Body of pancreas (tissue), 4 donors: ENCODE measurements around the gene NSF. TPM values are rescaled to one million over a fixed set of nuclear protein-coding genes. Genes with fewer than 3 reads are reported as not detected.

ENCODE experiments used
- ATAC-seq: fragments of 150-250 bp; one replicate; pipeline ENCODE4 v1.9.1; 2016
- DNase-seq, 4 donors: peaks; one replicate each; pipeline ENCODE4 v3.0.0-alpha.2; 2019
- H3K27ac ChIP-seq, 4 donors: fragments of 200-600 bp; sonication (generic); 1 replicate in 3 of 4; 2 replicates in 1 of 4; pipeline versions ENCODE4 v1.5.1 to v1.6.1; 2016 to 2019; ENCODE audit warnings: mild to moderate bottlenecking in 1 of 4, mixed read lengths in 1 of 4, moderate library complexity in 1 of 4
- H3K27me3 ChIP-seq, 2 donors: fragments of 200-600 bp; sonication (generic); one replicate each; pipeline ENCODE4 v1.6.0; 2016; ENCODE audit warnings: mild to moderate bottlenecking in 1 of 2
- H3K36me3 ChIP-seq, 2 donors: fragments of 200-600 bp; sonication (generic); replicated peaks in 1 of 2; 2 replicates each; pipeline ENCODE4 v1.5.1; 2016; ENCODE audit warnings: low read depth in 2 of 2; ENCODE audit not compliant: insufficient read depth in 1 of 2
- H3K4me1 ChIP-seq: fragments of 200-600 bp; sonication (generic); one replicate; pipeline ENCODE4 v1.6.0; 2016
- H3K4me3 ChIP-seq, 2 donors: fragments of 200-600 bp; sonication (generic); 1 replicate in 1 of 2; 2 replicates in 1 of 2; pipeline ENCODE4 v1.5.1; 2016 to 2019
- H3K9me3 ChIP-seq, 3 donors: fragments of 200-600 bp; sonication (generic); 1 replicate in 2 of 3; 2 replicates in 1 of 3; pipeline ENCODE4 v1.5.1; 2016
- POLR2A ChIP-seq, 3 donors: fragments of 450-650 bp; IDR thresholded peaks; one replicate each; pipeline ENCODE4 v1.6.1; 2016; ENCODE audit warnings: antibody characterized with exemption in 3 of 3, mild to moderate bottlenecking in 2 of 3
- WGBS, 2 donors: methylation state at CpG; one replicate each; pipeline ENCODE4 v1.1.5; 2017; 5-methylcytosine and 5-hydroxymethylcytosine counted together
- intact Hi-C: fragments of 100-400 bp; cut with DNase I; formaldehyde crosslinking; loops from one replicate; pipeline ENCODE4 v1.15.1; 2023
- total RNA-seq, 2 donors: library from RNA; depleted of rRNA; stranded (reverse); fragments of >200 nt; gene quantifications; one replicate each; pipeline ENCODE4 v1.1.0, GENCODE V29; 2016
- TF ChIP-seq, protein P1 (sequence below), 7 experiments: fragments of 450-650 bp in 4 of 7; fragments of 200-600 bp in 3 of 7; sonication (generic) in 3 of 7; IDR thresholded peaks; one replicate each; pipeline ENCODE4 v1.5.1; 2016 to 2019; ENCODE audit warnings: antibody characterized with exemption in 7 of 7

Gene NSF
- total RNA-seq, 2 donors from 2014 or later = 9.9 to 32.9 TPM

DNA sequence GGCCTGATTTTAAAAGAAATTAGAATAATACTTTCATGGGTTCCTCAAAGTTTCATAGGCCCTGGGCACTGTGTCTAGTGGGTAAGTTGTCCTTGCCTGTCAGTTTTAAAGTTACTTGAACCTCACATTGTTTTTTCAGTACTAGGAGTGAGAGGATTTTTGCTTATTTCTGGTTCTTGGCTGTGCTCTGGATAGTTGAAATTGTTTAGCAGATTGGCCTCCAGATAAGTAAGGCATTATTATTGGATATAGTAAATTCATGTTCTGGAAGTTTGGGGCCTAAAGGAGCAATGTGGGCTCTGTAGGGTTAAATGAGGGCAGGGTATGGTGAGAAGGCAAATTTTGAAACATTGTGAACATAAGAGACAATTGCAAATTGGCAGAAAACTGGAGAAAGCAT, 149.5 kb downstream of the NSF start:
- DNase-seq (no peak), ATAC-seq (no peak)
- Histone ChIP-seq H3K9me3 (no peaks in the 10 kb centered on the region), H3K36me3 (no peaks in the 10 kb centered on the region), H3K4me3 (no peak overlapping the region), H3K4me1 (peaks cover 6% of the 10 kb centered on the region), H3K27me3 (no peaks in the 10 kb centered on the region), H3K27ac (no peak overlapping the region)
- intact Hi-C loops = no loop called here
- TF ChIP-seq, protein P1, sequence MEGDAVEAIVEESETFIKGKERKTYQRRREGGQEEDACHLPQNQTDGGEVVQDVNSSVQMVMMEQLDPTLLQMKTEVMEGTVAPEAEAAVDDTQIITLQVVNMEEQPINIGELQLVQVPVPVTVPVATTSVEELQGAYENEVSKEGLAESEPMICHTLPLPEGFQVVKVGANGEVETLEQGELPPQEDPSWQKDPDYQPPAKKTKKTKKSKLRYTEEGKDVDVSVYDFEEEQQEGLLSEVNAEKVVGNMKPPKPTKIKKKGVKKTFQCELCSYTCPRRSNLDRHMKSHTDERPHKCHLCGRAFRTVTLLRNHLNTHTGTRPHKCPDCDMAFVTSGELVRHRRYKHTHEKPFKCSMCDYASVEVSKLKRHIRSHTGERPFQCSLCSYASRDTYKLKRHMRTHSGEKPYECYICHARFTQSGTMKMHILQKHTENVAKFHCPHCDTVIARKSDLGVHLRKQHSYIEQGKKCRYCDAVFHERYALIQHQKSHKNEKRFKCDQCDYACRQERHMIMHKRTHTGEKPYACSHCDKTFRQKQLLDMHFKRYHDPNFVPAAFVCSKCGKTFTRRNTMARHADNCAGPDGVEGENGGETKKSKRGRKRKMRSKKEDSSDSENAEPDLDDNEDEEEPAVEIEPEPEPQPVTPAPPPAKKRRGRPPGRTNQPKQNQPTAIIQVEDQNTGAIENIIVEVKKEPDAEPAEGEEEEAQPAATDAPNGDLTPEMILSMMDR (IDR thresholded peaks at IDR 0.05) = no peak
- no peak for TF ChIP-seq POLR2A (IDR thresholded peaks at IDR 0.05)

DNA sequence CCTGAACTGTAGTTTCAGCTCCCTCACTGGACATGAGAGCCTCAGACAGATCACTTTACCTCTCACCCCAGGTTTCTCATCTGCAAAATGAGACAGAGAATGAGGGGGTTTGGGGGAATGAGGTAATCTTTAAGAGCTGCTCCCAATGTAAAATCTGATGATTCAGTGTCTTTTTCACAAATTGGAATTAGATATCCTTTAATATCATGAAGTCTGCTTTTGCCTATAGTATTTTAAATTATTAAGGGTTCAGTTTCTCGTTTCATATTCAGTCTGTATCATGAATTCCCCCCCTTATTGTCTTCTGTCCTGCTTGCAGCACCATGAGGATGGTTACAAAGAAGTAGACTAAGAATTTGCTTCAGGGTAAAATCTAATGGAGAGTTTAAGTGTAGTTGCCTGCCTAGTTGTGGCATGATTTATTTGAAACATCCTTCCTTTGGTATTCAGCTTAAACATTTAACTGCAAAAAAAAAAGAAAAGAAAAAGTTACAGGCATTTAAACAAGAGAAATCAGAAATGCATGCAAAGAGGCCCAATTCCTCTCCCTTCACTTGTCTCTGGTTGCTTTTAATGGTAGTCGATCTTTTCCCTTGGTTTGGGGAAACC, 150.8 kb downstream of the NSF start:
- H3K4me1 ChIP-seq = peaks cover under 1% of the 10 kb centered on the region
- H3K27ac ChIP-seq = no peak overlapping the region
- no peaks in the 10 kb centered on the region for H3K9me3 ChIP-seq
- intact Hi-C loops = no loop called here
- H3K36me3 ChIP-seq = no peaks in the 10 kb centered on the region
- DNase-seq (no peak), ATAC-seq (no peak)
- H3K27me3 ChIP-seq = no peaks in the 10 kb centered on the region
- H3K4me3 ChIP-seq = no peak overlapping the region
- TF ChIP-seq, protein P1 (IDR thresholded peaks at IDR 0.05) = no peak
- TF ChIP-seq POLR2A (IDR thresholded peaks at IDR 0.05) = no peak
- WGBS, 2 donors = 76 to 89% methylated on average over 2 of the region's 2 CpGs

DNA sequence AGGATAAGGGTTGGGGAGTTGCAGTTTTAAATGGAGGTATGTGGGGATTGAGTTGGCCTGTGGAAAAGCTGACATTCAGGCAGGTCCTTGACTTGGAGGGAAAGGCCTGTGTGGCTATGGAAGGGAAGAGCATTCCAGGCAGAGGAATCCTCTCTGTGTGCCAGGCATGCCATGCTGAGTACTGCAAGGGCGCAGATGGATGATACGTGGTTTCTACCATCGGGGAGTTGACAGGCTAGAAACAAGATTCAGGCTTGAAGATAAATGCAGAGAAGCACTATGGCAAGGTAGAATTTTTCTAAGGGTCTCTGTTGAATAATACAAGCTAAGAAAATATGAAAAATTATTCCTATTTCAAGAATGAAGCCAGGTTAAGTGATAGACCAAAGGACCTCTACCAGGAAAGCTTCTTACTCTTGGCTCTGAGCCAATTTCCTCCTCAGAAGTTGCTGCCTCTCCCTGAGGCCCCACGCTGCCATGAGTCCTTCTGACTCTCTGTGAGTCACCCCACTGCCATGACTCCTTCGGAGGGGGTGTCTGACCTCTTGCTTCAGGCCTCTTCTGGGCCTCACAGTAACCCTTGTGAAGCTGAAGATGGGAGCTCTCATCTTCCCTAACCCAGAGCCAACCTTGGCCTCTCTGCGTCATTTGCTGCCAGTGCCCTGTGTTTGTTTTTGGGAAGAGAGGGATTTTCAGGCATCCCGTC, 152.2 kb downstream of the NSF start:
- H3K27ac ChIP-seq = no peak overlapping the region

DNA sequence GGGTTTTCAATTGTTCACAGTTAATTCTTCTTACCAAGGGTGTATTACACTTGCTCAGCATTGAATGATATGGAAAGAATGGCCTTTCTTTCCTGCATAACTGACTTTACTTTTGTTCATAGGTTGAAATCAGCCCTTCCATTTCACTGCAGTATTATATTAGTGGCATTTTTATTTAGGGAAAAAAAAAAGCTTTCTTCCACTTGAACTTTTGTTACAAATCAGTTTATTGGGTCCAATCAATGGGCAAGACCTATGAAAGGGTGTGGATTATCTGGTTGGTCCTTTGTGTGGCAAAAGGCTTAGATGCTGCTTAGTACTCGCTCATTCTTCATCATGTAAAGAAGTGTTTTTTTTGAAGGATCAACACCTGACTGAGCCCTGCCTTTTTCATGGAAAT, 154.0 kb downstream of the NSF start:
- TF ChIP-seq, protein P1 (IDR thresholded peaks at IDR 0.05) = no peak
- TF ChIP-seq POLR2A (IDR thresholded peaks at IDR 0.05) = no peak
- Histone ChIP-seq H3K4me3 (no peak overlapping the region), H3K27ac (no peak overlapping the region), H3K4me1 (no peaks in the 10 kb centered on the region), H3K27me3 (no peaks in the 10 kb centered on the region), H3K9me3 (no peaks in the 10 kb centered on the region), H3K36me3 (no peaks in the 10 kb centered on the region)
- DNase-seq (no peak), ATAC-seq (no peak)
- intact Hi-C loops = no loop called here
- 86 to 97% methylated on average over 1 of the region's 1 CpG for WGBS, 2 donors

More for the DNA sequence above, 152.2 kb downstream of the NSF start:
- intact Hi-C loops = no loop called here
- Histone ChIP-seq H3K36me3 (no peaks in the 10 kb centered on the region), H3K4me1 (no peaks in the 10 kb centered on the region), H3K27me3 (no peaks in the 10 kb centered on the region), H3K4me3 (no peak overlapping the region), H3K9me3 (no peaks in the 10 kb centered on the region)
- TF ChIP-seq, protein P1 (IDR thresholded peaks at IDR 0.05) = no peak
- no peak for TF ChIP-seq POLR2A (IDR thresholded peaks at IDR 0.05)
- DNase-seq = peak in 1 of 4 donors; percentile 17
- 77 to 85% methylated on average over 7 of the region's 7 CpGs for WGBS, 2 donors
- peak; percentile 27 for ATAC-seq

DNA sequence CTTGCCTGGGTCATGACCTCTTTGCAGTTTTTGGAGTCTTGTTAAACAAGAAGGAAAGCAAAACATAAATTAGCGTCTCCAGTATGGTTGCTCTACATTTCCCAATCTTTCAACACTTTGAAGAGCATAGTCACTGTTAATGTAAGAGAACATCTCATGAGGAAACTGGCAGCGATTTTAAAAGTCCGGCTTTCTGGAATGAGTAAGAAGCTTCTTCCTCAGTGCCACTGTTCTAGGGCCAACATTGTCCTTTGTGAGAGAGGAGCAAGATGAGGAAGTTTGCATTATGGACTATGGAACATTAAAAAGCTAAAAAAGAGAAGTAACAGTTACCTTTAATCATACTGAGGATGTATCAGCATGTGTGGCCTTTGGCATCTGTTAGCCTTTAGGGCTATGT, 154.9 kb downstream of the NSF start:
- TF ChIP-seq, protein P1 (IDR thresholded peaks at IDR 0.05) = no peak
- TF ChIP-seq POLR2A (IDR thresholded peaks at IDR 0.05) = no peak
- Histone ChIP-seq H3K9me3 (no peaks in the 10 kb centered on the region), H3K4me1 (no peaks in the 10 kb centered on the region), H3K36me3 (peaks cover 0 to 2% of the 10 kb centered on the region in 2 donors), H3K27ac (no peak overlapping the region), H3K27me3 (no peaks in the 10 kb centered on the region), H3K4me3 (no peak overlapping the region)
- WGBS, 2 donors = 87 to 93% methylated on average over 3 of the region's 3 CpGs
- ATAC-seq (no peak), DNase-seq (no peak)
- intact Hi-C loops = no loop called here
